IMR-90 (cell line): Measurements from ENCODE around the gene FBXW7. TPM values are rescaled to one million over a fixed set of nuclear protein-coding genes. Genes with fewer than 3 reads are reported as not detected.

Source experiments
- ATAC-seq: fragments of 200-7000 bp; cut with Tn5 transposase; 2 replicates; pipeline ENCODE4 v1.9.1; 2020; ENCODE audit warnings: low read depth, mild to moderate bottlenecking, moderate library complexity
- BruUV-seq: library from RNA; stranded (reverse); fragments of 400-500 nt; replicated peaks from 2 replicates; lab custom pipeline; 2021; lab: Mats Ljungman, UMichigan
- CTCF ChIA-PET: fragments of 300-600 bp; formaldehyde crosslinking; extraction: SDS; loops from one replicate; lab custom pipeline; 2021; ENCODE audit warnings: antibody characterized with exemption; lab: Yijun Ruan, JAX
- POLR2A ChIA-PET: fragments of 300-600 bp; sonication (Branson Sonifier 250); formaldehyde crosslinking; loops from one replicate; lab custom pipeline; 2022; ENCODE audit warnings: antibody characterized with exemption; ENCODE audit not compliant: unreplicated experiment; lab: Charles Lee
- DNase-seq: peaks from one replicate; pipeline ENCODE4 v3.0.0; 2013
- H2AFZ ChIP-seq: replicated peaks from 2 replicates; pipeline ENCODE3; 2013; ENCODE audit warnings: low read length, mild to moderate bottlenecking; ENCODE audit not compliant: poor library complexity
- H2AK5ac ChIP-seq: 2 replicates; pipeline ENCODE4 v1.6.1; 2013; ENCODE audit warnings: low read depth, low read length, inconsistent platforms
- H2AK9ac ChIP-seq: replicated peaks from 2 replicates; pipeline ENCODE3; 2013; ENCODE audit warnings: mild to moderate bottlenecking, low read depth, low read length, moderate library complexity; ENCODE audit not compliant: poor library complexity
- H2BK120ac ChIP-seq: 2 replicates; pipeline ENCODE4 v1.6.1; 2013; ENCODE audit warnings: low read depth, low read length, inconsistent platforms
- H2BK15ac ChIP-seq: 3 replicates; pipeline ENCODE4 v1.6.1; 2013; ENCODE audit warnings: low read depth, low read length, inconsistent platforms
- H2BK20ac ChIP-seq: 2 replicates; pipeline ENCODE4 v1.6.1; 2013; ENCODE audit warnings: low read depth, mild to moderate bottlenecking, inconsistent platforms, low read length, moderate library complexity
- H2BK5ac ChIP-seq: 2 replicates; pipeline ENCODE4 v1.6.1; 2013; ENCODE audit warnings: mild to moderate bottlenecking, low read depth, low read length, inconsistent platforms; ENCODE audit not compliant: poor library complexity, severe bottlenecking
- H3K14ac ChIP-seq: replicated peaks from 2 replicates; pipeline ENCODE4 v1.6.1; 2013; ENCODE audit warnings: low read depth, low read length, inconsistent platforms
- H3K18ac ChIP-seq: 2 replicates; pipeline ENCODE4 v1.6.1; 2013; ENCODE audit warnings: low read depth, low read length, control low read depth
- H3K23ac ChIP-seq: 2 replicates; pipeline ENCODE4 v1.6.1; 2013; ENCODE audit warnings: low read depth, low read length, inconsistent platforms
- H3K27ac ChIP-seq: 2 replicates; pipeline ENCODE4 v1.5.1; 2013; ENCODE audit warnings: mild to moderate bottlenecking, control low read depth, low read length; ENCODE audit not compliant: insufficient read depth
- H3K27me3 ChIP-seq: 2 replicates; pipeline ENCODE4 v1.6.1; 2013; ENCODE audit warnings: low read length; ENCODE audit not compliant: control insufficient read depth, insufficient read depth
- H3K36me3 ChIP-seq: 2 replicates; pipeline ENCODE4 v1.6.1; 2013; ENCODE audit warnings: low read length, mixed read lengths; ENCODE audit not compliant: control insufficient read depth, insufficient read depth
- H3K4ac ChIP-seq: 2 replicates; pipeline ENCODE4 v1.6.1; 2013; ENCODE audit warnings: low read depth, low read length, inconsistent platforms
- H3K4me1 ChIP-seq: 2 replicates; pipeline ENCODE4 v1.6.1; 2013; ENCODE audit warnings: low read length, mixed read lengths; ENCODE audit not compliant: control insufficient read depth, insufficient read depth
- H3K4me2 ChIP-seq: 2 replicates; pipeline ENCODE4 v1.6.1; 2013; ENCODE audit warnings: low read depth, mild to moderate bottlenecking, control low read depth, low read length, moderate library complexity
- H3K4me3 ChIP-seq: 2 replicates; pipeline ENCODE4 v1.5.1; 2013; ENCODE audit warnings: low read depth, mild to moderate bottlenecking, control low read depth, low read length, moderate library complexity; ENCODE audit not compliant: insufficient read depth
- H3K56ac ChIP-seq: 2 replicates; pipeline ENCODE4 v1.6.1; 2013; ENCODE audit warnings: low read length, inconsistent platforms; ENCODE audit not compliant: insufficient read depth; ENCODE audit errors: extremely low read depth
- H3K79me1 ChIP-seq, 2 experiments: 2 replicates each; pipeline ENCODE4 v1.6.1; 2013; ENCODE audit warnings: low read length in 2 of 2, inconsistent platforms in 1 of 2, low read depth in 1 of 2
- H3K9ac ChIP-seq: 2 replicates; pipeline ENCODE4 v1.6.1; 2013; ENCODE audit warnings: low read depth, low read length, control low read depth
- H3K9me1 ChIP-seq: 2 replicates; pipeline ENCODE4 v1.6.1; 2013; ENCODE audit warnings: low read length, inconsistent platforms; ENCODE audit not compliant: insufficient read depth
- H3K9me3 ChIP-seq: 2 replicates; pipeline ENCODE4 v1.6.1; 2013; ENCODE audit warnings: low read length; ENCODE audit not compliant: control insufficient read depth, insufficient read depth
- H4K20me1 ChIP-seq: 2 replicates; pipeline ENCODE4 v1.6.1; 2013; ENCODE audit warnings: low read length, inconsistent platforms; ENCODE audit not compliant: insufficient read depth
- H4K5ac ChIP-seq: 2 replicates; pipeline ENCODE4 v1.6.1; 2013; ENCODE audit warnings: mild to moderate bottlenecking, low read depth, low read length, control low read depth
- H4K8ac ChIP-seq, 2 experiments: 2 replicates each; pipeline ENCODE4 v1.6.1; 2013; ENCODE audit warnings: low read depth in 2 of 2, low read length in 2 of 2, control low read depth in 1 of 2, inconsistent platforms in 1 of 2
- H4K91ac ChIP-seq: 2 replicates; pipeline ENCODE4 v1.6.1; 2013; ENCODE audit warnings: low read depth, low read length, inconsistent platforms; ENCODE audit not compliant: insufficient read depth
- BHLHE40 ChIP-seq: fragments of 150-350 bp; IDR thresholded peaks from 2 replicates; pipeline ENCODE4 v1.6.1; 2016; ENCODE audit warnings: mild to moderate bottlenecking, low read depth, low read length
- CHD1 ChIP-seq: IDR thresholded peaks from 2 replicates; pipeline ENCODE4 v1.6.1; 2012; ENCODE audit warnings: low read depth, low read length, improper control_type of control experiment
- MAFK ChIP-seq: IDR thresholded peaks from 2 replicates; pipeline ENCODE4 v1.6.1; 2012; ENCODE audit warnings: low read depth, low read length, improper control_type of control experiment
- MAZ ChIP-seq: IDR thresholded peaks from 2 replicates; pipeline ENCODE4 v1.6.1; 2012; ENCODE audit warnings: low read depth, mild to moderate bottlenecking, low read length, improper control_type of control experiment, moderate library complexity, borderline replicate concordance
- MXI1 ChIP-seq: IDR thresholded peaks from 2 replicates; pipeline ENCODE4 v1.6.1; 2012; ENCODE audit warnings: low read depth, mild to moderate bottlenecking, low read length, moderate library complexity, borderline replicate concordance
- POLR2A ChIP-seq: IDR thresholded peaks from 2 replicates; pipeline ENCODE4 v1.6.1; 2012; ENCODE audit warnings: mild to moderate bottlenecking, low read depth, low read length
- RCOR1 ChIP-seq: IDR thresholded peaks from 2 replicates; pipeline ENCODE4 v1.6.1; 2012; ENCODE audit warnings: mild to moderate bottlenecking, low read length, improper control_type of control experiment; ENCODE audit not compliant: insufficient replicate concordance
- RFX5 ChIP-seq: IDR thresholded peaks from 2 replicates; pipeline ENCODE4 v1.8.0; 2012; ENCODE audit warnings: low read depth, mild to moderate bottlenecking, low read length, moderate library complexity
- USF2 ChIP-seq: fragments of 150-350 bp; IDR thresholded peaks from 2 replicates; pipeline ENCODE4 v1.6.1; 2017; ENCODE audit warnings: mild to moderate bottlenecking, antibody characterized with exemption, low read length, low read depth
- WGBS, 2 experiments: methylation state at CpG; one replicate each; pipeline versions ENCODE4 v1.1.5 to v1.1.7; 2013; ENCODE audit warnings: missing lambda C conversion rate in 2 of 2; ENCODE audit not compliant: insufficient read length in 1 of 2; ENCODE audit errors: extremely low coverage in 2 of 2; 5-methylcytosine and 5-hydroxymethylcytosine counted together
- dilution Hi-C: fragments of 300-500 bp; cut with HindIII; formaldehyde crosslinking; loops from one replicate; pipeline ENCODE4 v1.14.3; 2018; ENCODE audit warnings: low sequenced_read_pairs; ENCODE audit not compliant: unreplicated experiment
- in situ Hi-C: fragments of 300-500 bp; cut with MboI; formaldehyde crosslinking; loops from 3 replicates; pipeline ENCODE4 v1.14.3; 2019; ENCODE audit warnings: low sequenced_read_pairs, inconsistent platforms, mixed read lengths
- intact Hi-C: fragments of 100-400 bp; cut with micrococcal nuclease; formaldehyde crosslinking; loops from 2 replicates; pipeline ENCODE4 v1.10.0; 2022
- polyA plus RNA-seq, 3 experiments: library from polyadenylated mRNA; depleted of rRNA; stranded (reverse); fragments of >200 nt; gene quantifications; 2 replicates each; pipeline ENCODE4 v1.2.3, GENCODE V29; 2012; ENCODE audit warnings: low replicate concordance in 1 of 3
- total RNA-seq: library from RNA; depleted of rRNA; stranded (reverse); fragments of >200 nt; gene quantifications from 2 replicates; pipeline ENCODE4 v1.2.3, GENCODE V29; 2012

The FBXW7 gene
- total and polyA plus RNA-seq, 2 of the 4 experiments (the other 2 are of a cell fraction), result 7.2 to 27.4 TPM

- H3K4ac ChIP-seq, result no peak overlapping the region
- no peak overlapping the region for H4K5ac ChIP-seq
- ATAC-seq, result no peak
- POLR2A ChIA-PET, result no interaction called here
- no peak for DNase-seq
- CTCF ChIA-PET, result interaction anchor here (0.5 kb wide), 1 partner anchor 161 kb away, joined by 3 read pairs; no protein-coding TSS in a partner anchor
- intact Hi-C loops, result no loop called here
- H2AK5ac ChIP-seq, result no peak overlapping the region
- H4K8ac ChIP-seq, result no peak overlapping the region
- dilution Hi-C loops, result no loop called here
- H3K23ac ChIP-seq, result no peak overlapping the region
- 100% methylated on average over 1 of the region's 3 CpGs; no CpG with 5 or more reads in 1 of the 2 experiments for WGBS, 2 experiments
- no peak overlapping the region for H3K4me2 ChIP-seq
- H3K79me1 ChIP-seq, result no peaks in the 10 kb centered on the region
- no peak overlapping the region for H3K18ac ChIP-seq
- no peak overlapping the region for H2AFZ ChIP-seq
- H3K4me1 ChIP-seq, result no peaks in the 10 kb centered on the region
- no peaks in the 10 kb centered on the region for H3K9me3 ChIP-seq
- H2BK15ac ChIP-seq, result no peak overlapping the region
- H3K56ac ChIP-seq, result no peak overlapping the region
- H3K36me3 ChIP-seq, result no peaks in the 10 kb centered on the region
- H3K27ac ChIP-seq, result no peak overlapping the region
- no peak overlapping the region for H3K14ac ChIP-seq
- no peak overlapping the region for H3K4me3 ChIP-seq
- TF ChIP-seq USF2 (no peak), MAFK (no peak), MXI1 (no peak), MAZ (no peak), CHD1 (no peak), RCOR1 (no peak), RFX5 (no peak), POLR2A (no peak), BHLHE40 (no peak)
- no TSS peak for BruUV-seq
- H3K9me1 ChIP-seq, result no peaks in the 10 kb centered on the region
- no peak overlapping the region for H4K91ac ChIP-seq
- H3K27me3 ChIP-seq, result peaks cover 26% of the 10 kb centered on the region
- no peak overlapping the region for H2BK5ac ChIP-seq
- no peak overlapping the region for H2BK120ac ChIP-seq
- in situ Hi-C loops, result no loop called here
- H2AK9ac ChIP-seq, result no peak overlapping the region
- H4K20me1 ChIP-seq, result no peaks in the 10 kb centered on the region
- H3K9ac ChIP-seq, result no peak overlapping the region
- H2BK20ac ChIP-seq, result no peak overlapping the region
These were observed 241.6 kb downstream of the FBXW7 start for GRCh38 chr4:152294331-152294730.
